Hypothalamus (tissue), 51 donors: ENCODE data around the gene RAB27A.
A peak's percentile ranks its signal among the peaks of the same experiment; 100 is the strongest.

Experiments used
- DNase-seq, 51 donors: peaks; one replicate each; lab custom pipeline; 2025; lab: John Stamatoyannopoulos, UW

RAB27A gene

DNA sequence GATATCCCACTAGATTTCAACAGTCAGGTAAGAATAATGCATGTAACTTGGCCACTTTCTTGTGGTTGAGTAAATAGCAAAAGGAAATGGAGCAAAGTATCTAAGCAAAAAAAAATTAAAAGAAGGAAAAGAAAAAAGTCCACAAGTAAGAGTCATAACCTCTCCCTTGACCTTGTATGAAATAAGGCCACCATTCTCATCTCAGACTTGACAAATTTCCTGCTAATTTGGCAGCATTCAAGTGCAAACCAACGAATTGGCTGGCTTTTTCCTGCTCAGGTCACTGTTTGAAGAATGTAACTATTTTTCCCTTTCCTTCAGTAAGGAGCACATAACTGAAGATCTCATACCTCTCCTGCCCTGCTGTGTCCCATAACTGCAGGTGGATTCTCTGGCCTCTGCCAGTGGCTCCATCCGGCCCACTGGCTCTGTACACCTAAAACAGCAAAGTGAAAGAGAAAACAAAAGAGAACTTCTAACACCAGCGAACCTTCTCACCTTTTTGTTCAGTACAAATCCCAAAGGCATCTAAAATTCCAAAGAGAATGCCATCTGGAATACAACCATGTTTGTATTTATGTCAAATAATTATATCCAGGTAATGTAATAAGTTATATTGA lies 59.5 kb downstream of the RAB27A start:
- DNase-seq, result no peak

DNA sequence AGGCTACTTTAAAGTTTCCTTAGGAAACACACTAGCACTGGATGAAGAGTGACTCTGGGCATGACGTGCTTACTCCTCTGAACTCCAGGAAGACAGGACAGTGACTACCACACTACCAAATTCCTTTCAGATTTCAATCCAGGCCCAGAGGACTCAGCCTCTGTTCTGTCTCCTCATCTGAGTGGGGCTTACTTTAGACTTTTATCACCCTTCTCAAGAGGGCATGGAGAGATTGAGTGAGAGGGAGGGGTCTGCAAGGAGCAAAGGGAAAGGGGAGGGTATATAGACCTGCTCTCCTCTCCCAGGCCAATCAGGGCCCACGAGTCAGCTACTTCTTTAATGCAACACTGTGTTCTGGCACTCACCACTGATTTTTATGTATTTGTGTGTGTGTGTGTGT lies 63.5 kb downstream of the RAB27A start:
- no peak for DNase-seq

DNA sequence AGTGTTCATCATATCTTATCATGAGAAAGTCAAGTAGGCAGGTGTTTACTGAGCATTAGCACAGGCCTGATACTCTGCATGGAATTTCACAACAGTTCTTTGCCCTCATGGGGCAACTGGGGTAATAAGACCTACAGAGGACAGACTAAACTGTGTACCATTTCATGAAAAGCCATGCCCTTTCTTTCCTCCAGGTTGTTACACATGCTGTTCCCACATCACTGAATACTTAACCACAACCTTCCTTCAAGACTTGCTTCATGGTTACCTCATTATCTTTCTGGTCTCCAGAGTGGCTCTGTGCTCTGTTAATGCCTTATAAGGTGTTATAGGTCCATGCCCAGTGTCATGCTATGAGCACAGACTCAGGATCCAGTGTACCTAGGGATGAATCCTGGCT lies 64.7 kb downstream of the RAB27A start:
- DNase-seq, result no peak

DNA sequence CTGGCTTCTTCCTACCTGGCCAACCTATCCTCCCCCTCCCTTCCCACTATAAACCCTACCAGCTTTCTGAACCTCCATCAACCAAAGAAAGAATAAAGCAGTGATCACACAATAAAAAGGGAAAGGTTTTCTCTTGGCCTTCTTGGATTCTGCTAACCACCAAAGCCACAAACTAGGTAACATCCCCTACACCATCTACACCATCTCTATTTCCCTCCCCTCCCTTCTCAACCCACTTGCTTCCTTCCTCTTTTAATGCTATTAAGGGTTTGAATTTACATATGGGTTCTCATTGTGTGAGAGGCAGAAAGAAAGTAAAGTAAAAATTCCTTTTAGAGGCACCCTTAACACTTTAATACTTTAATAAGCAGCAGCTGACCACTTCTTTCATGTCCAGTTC lies 67.0 kb downstream of the RAB27A start:
- DNase-seq, result no peak

DNA sequence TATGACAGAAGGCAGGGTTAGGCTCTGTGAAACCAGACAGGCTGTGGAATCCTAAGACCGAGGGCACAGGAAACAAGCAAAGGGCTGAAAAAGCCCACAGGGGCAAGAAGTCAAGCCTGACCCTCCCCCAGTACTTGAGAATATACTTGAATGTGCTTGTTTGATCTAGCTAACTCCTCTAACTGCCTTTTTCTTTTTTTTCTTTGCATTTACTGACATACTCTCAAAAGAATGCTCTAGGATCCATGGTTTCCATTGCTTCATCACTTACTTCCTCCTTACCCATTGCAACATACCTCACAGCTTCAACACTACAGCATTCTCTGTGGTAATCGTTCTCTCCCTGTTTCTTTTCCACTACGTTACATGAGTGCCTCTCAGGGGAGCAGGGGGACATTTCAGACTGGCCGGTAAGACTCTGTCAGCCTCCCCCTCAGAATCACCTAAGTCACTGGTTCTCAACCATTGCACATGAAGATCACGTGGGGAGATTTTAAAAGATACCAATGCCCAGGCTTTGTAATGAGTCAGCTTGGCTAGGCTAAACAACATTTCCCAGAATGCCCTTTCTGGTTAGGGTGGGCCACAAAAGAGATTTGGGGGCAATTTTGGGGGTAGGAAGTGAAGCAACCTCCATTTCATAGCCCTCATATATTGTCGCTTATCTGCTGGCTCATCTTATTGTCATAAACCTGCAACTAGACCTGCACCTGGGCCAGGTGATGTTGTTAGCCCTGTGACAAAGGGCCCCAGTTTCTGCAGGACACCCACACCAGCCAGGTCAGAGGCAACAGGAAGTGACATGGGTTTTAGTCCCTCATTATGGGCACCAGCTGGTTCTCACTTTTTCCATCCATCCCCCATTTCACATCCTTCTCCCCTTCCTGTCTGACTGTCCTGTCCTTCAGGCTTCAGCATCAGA lies 68.3 kb downstream of the RAB27A start:
- no peak for DNase-seq

DNA sequence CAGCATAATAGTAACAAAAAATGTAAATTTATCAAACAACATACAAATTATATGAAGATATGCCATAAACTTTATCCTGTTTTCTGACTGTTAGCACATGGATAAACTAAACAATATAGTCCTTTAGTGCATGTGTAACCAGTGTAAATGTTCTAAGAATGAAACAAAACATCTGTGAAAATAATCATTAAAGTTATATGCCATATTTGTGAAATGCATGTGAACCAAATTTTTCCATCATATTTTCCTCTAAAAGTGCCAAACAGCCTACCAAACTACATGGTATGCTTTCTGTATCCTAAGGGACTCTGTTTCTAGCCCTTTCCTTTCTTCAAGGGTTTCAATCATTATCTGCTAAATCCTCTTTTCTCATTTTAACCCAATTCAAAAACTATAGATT lies 69.0 kb downstream of the RAB27A start:
- no peak for DNase-seq

DNA sequence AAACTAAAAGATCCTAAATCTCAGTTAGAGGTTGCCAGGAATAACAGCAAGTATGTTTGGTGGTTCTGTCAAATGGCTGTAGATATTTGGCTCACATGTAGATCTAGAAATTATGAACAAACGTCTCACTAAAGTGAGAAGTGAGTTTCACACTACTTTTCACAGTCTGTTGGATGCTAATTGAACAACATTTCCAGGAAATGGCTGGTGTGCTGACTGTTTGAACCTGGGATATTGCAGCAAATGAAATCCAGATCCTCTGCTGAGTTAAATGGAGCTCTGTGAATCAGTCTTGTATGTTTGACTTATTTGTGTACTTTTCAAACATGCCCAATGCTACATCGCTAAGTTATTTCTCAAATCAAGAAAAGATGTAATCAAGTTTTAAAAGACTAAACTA lies 71.6 kb downstream of the RAB27A start:
- no peak for DNase-seq

DNA sequence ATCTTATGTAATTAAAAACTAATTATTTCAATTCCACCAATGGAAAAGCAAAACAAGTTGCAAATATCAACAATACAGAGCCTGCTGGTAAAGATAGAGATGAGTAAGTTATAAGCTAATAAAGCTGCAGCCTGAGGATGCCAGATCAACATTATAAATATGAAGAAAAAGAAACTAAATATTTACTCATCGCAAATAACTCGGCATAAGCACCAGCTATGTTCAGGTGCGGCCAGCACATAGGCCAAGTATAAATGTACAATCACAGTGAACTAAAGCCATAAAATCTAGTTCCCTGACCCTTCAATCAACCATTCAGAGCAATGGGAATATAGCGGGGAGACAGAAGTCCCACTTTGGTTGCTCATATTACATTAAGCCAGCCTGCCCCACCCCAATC lies 85.1 kb downstream of the RAB27A start:
- DNase-seq, result no peak

DNA sequence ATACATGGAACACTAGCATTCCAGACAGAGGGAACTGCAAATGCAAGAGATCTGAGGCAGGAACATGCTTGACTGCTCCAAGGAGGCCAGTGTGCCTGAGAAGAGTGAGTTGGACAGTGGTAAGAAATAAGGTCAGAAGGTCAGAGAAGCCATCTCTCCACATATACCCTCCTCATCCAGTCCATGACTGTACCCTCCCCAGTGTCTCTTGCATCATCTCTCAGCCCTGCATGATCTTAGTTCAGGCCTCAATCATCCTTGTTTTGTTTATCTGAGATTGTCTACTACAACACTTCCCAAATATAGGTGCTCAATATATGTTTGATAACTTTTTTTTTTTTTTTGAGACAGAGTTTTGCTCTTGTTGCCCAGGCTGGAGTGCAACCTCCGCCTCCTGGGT lies 87.4 kb downstream of the RAB27A start:
- DNase-seq, result no peak

DNA sequence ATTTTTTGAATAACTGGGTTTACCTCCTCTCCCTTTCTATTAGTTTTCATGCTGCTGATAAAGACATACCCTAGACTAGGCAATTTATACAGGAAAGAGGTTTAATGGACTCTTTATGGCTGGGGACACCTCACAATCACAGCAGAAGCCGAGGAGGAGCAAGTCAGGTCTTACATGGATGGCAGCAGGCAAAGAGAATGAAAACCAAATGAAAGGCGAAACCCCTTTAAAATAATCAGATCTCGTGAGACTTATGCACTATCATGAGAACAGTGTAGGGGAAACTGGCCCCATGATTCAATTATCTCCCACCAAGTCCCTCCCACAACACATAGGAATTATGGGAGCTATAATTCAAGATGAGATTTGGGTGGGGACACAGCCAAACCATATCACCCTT lies 90.9 kb downstream of the RAB27A start:
- no peak for DNase-seq

DNA sequence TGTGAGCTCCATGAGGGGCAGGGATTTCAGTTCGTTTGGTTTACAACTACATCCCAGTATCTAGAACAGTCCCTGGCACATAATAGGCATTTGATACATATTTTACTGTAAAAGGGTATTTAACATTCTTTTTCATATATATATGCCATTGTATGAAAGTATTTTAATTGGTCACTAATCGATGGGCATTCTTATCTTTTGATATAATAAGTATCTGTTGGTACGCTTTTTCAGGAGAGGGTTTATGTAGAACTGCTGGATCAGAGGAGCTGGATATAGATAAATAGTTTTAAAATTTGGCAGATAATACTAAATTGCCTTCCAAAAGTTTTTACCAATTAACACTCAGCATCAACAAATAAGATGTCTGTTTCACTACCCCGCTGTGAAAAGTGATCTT lies 91.9 kb downstream of the RAB27A start:
- DNase-seq, result no peak

DNA sequence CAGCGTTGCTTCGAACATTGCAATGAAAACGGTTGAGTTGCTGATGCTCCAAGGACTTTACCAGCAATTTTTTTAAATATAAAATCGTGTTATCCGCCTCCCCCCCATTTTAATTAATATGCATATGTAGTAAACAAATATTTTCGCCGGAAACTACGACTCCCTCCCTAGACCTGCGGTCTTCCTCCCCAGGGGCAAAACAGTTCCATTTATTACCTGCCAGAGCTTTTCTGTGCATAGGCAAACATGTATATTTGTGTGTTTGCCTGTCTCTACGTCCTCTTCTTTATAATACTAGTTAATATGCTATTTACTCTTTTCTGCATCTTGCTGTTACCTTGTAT lies 92.3 kb downstream of the RAB27A start:
- DNase-seq, result no peak

DNA sequence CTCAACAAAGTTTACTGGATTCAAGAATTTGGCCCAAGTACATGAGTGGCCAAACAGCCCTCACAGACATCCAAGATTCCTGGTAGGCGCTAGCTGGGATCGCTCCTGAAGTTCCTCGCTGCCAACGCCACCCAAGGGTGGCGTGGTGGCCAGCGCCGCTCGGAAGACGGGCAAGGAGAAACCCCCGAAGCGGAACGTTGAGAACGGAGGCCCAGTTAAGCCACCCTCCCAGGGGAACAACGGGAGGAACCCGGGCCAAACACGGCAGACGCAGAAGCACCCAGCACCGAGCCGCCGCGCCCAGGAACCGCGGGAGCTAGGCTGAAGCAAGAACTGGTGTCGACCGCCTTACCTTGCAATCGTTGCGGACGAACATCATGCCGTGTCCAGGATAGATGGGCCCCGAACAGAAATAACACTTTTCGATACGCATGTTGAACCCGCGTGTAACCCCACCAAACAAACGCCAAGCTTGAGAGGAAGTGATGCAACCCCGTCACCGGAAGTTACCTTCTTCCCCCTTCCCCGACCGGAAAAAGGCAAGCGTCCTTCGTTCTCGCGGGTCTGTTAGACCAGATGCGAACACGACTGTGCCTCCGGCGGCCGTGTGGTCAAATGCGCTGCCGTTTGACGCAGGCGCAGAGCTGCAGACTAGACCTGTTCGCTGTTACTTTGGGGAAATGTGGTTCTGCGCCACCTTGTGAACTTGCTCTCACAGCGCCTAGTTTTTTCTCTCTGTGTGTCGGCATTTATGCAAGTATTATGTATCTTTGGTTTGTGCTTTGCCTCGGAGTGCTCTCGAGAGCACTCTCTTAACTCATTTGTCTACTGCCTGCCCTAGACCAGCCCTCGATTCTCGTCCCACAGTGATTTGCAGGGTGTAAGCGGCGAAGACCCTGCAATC lies 92.9 kb downstream of the RAB27A start, which contains the start of gene RSL24D1:
Gene RSL24D1, minus strand, starts transcription at position 484 of the 904 bp plus-strand sequence. Its CDS starts 51 bp downstream, at position 433.
- DNase-seq, result peak; percentile 63 to 98 (median 92)

DNA sequence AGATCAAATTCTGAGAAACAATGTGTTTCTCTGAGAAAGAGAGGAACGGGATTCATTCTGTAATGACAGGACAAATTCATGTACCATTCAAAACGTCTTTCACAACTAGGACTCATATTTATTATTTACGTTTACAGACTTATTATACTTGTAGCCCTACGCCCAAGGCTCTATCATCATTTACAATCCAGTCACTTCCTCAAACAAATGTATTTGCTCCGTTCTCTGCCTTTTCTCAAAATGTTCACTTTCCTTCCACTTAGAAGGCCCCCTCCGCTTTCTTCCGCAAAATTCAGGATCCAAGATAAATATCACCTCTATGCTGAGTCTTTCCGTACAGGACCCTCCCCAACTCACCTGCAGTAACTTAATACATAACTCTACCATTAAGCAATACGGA lies 93.6 kb downstream of the RAB27A start:
- DNase-seq, result peak in 1 of 51 donors; percentile 44

DNA sequence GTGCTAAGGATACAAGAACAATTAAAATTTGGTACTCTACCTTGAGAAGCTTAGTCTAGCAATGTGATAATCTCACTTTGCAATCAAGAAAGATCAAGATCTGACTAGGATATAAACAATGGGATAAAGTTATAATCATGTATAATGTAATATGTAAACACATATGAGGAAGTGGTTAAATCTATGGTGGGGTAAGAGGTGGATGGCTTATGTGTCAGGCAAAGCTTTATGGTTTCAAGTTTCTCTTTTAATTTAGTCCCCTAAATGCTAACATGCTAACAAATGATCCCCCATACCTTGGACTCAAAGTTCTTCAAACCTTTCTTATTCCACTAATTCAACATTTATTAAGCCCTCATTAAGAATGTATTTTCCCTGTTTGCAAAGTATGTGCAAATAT lies 95.4 kb downstream of the RAB27A start:
- no peak for DNase-seq

DNA sequence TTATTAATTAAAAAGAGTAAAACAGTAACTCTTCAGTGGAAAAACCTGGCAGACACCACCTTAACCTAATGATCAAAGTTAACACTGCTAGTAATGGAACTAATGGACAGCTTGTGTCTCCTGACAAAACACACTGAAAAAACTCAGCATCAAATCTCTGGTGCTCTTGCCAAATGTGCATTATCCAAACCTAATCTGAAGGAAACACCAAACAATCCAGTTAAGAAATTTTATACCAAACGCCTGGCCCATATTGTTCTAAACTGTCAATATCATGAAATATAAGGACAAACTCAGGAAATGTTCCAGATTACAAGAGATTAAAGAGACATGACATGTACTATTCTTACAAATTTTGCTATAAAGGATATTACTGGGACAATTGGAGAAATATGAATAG lies 103.3 kb downstream of the RAB27A start:
- DNase-seq, result no peak

DNA sequence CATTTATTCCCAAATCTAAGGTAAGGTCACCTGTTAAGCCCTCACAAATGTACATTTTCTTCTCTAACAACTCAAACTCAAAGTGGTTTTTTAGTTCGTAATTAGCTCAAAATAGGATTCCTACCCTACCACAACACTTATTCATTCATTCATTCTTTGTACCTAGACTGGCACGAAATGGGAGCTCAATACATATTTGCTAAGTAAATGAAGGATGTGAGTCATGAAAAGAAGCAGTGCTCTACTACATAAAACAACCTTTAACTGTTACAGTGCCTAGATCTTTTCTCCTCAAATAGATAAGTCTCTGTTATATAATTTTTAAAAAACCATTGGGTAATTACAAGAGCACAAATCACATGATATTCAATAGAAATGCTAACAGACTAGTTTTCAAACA lies 105.9 kb downstream of the RAB27A start:
- no peak for DNase-seq

DNA sequence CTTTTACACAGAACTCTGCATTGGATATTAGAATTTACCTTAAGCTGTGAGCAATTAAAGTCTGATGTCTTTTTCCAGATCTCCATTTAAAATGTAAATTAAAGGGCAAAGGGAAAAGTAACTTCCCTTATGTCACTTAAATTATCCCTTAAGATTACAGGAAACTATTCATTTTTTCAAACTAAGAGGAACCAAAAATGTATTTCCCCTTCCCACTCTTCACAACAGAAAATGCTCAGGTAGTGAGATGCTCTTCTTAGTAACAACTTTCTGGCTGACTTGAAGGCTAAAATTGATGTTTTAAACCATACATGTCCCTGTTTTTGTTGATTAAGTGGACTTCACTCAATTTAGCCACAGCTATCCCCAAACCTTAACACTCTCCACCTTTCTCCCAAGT lies 110.5 kb downstream of the RAB27A start:
- no peak for DNase-seq

DNA sequence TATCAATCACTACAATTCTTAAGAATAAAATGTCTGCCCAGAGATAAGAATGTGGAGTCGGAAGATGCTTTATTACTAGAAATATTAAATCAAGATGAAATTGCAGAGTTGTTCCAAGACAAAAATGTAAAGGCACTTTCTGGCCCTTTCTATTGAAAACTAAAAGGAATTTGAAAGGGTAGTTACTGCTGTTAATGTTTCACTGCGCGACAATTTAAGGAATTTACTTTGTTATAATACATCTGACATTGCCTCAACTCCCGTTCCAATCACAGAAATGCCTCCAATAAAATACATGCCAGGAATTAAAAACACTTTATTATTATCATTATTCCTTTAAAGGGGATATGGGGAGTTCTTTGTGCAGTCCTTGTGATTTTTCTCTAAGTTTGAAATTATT lies 119.3 kb downstream of the RAB27A start:
- DNase-seq, result no peak

DNA sequence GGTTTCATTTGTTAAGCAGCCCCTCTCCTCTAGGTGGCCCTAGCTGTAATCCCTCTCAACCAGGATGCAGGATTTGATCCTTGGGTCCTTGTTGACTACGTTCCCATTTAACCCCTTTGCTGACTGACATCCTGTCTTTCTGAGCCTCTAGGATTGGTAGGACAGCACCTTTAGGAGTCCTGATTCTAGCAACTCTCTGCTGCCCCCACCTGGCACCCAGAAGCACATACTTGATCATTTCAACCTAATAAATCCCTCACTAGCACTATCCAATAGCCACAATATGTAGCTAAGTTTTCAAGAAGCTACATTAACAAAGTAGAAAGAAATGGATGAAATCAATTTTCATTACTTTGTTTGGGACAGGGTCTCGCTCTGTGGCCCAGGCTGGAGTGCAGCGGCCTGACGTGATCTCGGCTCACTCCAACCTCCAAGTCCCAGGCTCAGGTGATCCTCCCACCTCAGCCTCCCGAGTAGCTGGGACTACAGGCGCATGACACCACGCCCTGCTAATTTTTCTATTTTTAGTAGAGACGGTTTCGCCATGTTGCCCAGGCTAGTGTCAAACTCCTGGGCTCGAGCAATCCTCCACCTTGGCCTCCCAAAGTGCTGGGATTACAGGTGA lies 121.2 kb downstream of the RAB27A start:
- peak in 36 of 51 donors; percentile 0 to 59 (median 16) for DNase-seq

DNA sequence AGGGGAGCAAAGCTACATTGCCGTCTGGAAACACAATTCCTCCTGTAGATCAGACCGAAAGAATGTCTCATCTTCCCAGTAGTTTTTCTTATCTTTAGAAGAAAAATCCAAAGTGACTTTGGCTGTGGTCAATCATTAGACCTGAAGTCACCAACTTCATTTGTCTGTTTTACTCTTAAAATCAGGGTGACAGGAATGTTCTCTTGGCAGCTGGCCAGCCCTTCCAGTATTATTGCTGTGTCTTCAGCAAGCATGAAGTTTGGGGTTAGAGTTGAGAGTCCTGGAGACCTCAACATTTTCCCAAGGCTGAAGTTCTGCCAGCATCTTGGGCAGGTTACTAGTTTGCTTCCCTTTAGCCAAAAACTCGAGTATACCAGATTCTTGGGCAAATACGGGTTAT lies 125.3 kb downstream of the RAB27A start:
- DNase-seq, result no peak
